GM12872 (cell line): ENCODE data around the gene BANF1.

ENCODE experiments used
- CTCF ChIP-seq: IDR thresholded peaks from 3 replicates; pipeline ENCODE4 v1.5.1; 2011; ENCODE audit warnings: low read depth, mild to moderate bottlenecking, low read length, moderate library complexity; ENCODE audit not compliant: insufficient read depth

BANF1 gene

GRCh38 chr11:66020618-66021357 lies 18.5 kb downstream of the BANF1 start:
- TF ChIP-seq CTCF: no peak

GRCh38 chr11:66022401-66023185 lies 20.3 kb downstream of the BANF1 start:
- peak; percentile 94 for TF ChIP-seq CTCF

- TF ChIP-seq CTCF: no peak
These were observed 23.8 kb downstream of the BANF1 start, which contains the start of gene CATSPER1 for GRCh38 chr11:66026017-66026529. TSS of gene CATSPER1 (minus strand) at chr11:66026479. CDS start at chr11:66026379, 100 bp downstream.

GRCh38 chr11:66032957-66033735 lies 30.8 kb downstream of the BANF1 start:
- TF ChIP-seq CTCF: no peak

GRCh38 chr11:66035653-66036333 lies 33.5 kb downstream of the BANF1 start:
- TF ChIP-seq CTCF: no peak

- TF ChIP-seq CTCF: no peak
These were observed 34.0 kb downstream of the BANF1 start for GRCh38 chr11:66036334-66036710.
